Lower leg skin (tissue), 3 donors: Measurements from ENCODE around the gene TPSG1.
"Not testable (repeated sequence)": the region's sequence is repeated elsewhere in the genome, so short reads cannot be mapped to it uniquely, and the experiment has no call there.

Experiments used
- POLR2A ChIP-seq, 2 donors: fragments of 450-650 bp; IDR thresholded peaks; one replicate each; pipeline ENCODE4 v1.6.1; 2016 to 2017; ENCODE audit warnings: antibody characterized with exemption in 2 of 2, mild to moderate bottlenecking in 1 of 2, moderate library complexity in 1 of 2
- TF ChIP-seq, protein P1 (sequence below), 3 donors: fragments of 450-650 bp; IDR thresholded peaks; one replicate each; pipeline ENCODE4 v1.5.1; 2016; ENCODE audit warnings: antibody characterized with exemption in 3 of 3, mild to moderate bottlenecking in 3 of 3, moderate library complexity in 2 of 3

GRCh38 chr16:1269418-1269817 is 44.4 kb upstream of the TPSG1 start:
- TF ChIP-seq POLR2A (IDR thresholded peaks at IDR 0.05): not testable (repeated sequence)
- TF ChIP-seq, protein P1, sequence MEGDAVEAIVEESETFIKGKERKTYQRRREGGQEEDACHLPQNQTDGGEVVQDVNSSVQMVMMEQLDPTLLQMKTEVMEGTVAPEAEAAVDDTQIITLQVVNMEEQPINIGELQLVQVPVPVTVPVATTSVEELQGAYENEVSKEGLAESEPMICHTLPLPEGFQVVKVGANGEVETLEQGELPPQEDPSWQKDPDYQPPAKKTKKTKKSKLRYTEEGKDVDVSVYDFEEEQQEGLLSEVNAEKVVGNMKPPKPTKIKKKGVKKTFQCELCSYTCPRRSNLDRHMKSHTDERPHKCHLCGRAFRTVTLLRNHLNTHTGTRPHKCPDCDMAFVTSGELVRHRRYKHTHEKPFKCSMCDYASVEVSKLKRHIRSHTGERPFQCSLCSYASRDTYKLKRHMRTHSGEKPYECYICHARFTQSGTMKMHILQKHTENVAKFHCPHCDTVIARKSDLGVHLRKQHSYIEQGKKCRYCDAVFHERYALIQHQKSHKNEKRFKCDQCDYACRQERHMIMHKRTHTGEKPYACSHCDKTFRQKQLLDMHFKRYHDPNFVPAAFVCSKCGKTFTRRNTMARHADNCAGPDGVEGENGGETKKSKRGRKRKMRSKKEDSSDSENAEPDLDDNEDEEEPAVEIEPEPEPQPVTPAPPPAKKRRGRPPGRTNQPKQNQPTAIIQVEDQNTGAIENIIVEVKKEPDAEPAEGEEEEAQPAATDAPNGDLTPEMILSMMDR (IDR thresholded peaks at IDR 0.05): not testable (repeated sequence)
